ENCODE data around the gene TMEM150C. TPM values are rescaled to one million over a fixed set of nuclear protein-coding genes. Genes with fewer than 3 reads are reported as not detected.

The TMEM150C gene
- total and polyA plus RNA-seq, 2 of the 8 experiments (the other 6 are each of a cell fraction or from before 2014, with no cell fraction given) = 1.5 to 1.7 TPM

DNA sequence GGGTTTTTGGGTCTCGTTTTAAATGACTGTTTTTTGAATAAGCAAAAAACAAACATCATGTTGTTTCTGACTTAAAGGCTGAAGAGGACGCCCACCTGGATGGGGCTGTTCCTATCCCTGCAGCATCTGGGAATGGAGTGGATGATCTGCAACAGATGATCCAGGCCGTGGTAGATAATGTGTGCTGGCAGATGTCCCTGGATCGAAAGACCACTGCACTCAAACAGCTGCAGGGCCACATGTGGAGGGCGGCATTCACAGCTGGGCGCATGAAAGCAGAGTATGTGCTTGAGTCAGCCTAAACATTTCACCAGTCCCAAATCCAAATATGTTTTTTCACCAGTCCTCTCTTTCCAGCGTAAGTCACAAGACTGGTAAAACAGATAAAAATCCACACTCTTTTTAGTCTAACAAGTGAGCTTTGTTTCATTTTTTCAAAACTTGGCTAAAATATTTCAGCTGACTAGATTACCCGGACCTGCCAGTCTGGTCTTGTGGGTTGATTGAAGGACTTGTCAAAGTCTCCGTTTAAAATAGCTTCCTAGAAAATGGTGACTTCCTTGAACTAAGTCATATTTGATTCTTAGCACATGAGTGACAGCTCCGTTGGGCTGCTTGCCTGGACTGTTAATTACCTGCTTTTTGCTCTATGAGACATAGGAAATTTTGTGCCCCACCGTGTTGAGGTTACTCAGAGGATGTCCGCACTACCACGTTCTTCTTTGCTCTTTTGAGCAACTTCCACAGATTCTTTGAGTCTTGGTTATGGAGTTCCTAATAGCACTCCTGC, 110.6 kb downstream of the TMEM150C start (continued):
- TF ChIP-seq, protein P1, sequence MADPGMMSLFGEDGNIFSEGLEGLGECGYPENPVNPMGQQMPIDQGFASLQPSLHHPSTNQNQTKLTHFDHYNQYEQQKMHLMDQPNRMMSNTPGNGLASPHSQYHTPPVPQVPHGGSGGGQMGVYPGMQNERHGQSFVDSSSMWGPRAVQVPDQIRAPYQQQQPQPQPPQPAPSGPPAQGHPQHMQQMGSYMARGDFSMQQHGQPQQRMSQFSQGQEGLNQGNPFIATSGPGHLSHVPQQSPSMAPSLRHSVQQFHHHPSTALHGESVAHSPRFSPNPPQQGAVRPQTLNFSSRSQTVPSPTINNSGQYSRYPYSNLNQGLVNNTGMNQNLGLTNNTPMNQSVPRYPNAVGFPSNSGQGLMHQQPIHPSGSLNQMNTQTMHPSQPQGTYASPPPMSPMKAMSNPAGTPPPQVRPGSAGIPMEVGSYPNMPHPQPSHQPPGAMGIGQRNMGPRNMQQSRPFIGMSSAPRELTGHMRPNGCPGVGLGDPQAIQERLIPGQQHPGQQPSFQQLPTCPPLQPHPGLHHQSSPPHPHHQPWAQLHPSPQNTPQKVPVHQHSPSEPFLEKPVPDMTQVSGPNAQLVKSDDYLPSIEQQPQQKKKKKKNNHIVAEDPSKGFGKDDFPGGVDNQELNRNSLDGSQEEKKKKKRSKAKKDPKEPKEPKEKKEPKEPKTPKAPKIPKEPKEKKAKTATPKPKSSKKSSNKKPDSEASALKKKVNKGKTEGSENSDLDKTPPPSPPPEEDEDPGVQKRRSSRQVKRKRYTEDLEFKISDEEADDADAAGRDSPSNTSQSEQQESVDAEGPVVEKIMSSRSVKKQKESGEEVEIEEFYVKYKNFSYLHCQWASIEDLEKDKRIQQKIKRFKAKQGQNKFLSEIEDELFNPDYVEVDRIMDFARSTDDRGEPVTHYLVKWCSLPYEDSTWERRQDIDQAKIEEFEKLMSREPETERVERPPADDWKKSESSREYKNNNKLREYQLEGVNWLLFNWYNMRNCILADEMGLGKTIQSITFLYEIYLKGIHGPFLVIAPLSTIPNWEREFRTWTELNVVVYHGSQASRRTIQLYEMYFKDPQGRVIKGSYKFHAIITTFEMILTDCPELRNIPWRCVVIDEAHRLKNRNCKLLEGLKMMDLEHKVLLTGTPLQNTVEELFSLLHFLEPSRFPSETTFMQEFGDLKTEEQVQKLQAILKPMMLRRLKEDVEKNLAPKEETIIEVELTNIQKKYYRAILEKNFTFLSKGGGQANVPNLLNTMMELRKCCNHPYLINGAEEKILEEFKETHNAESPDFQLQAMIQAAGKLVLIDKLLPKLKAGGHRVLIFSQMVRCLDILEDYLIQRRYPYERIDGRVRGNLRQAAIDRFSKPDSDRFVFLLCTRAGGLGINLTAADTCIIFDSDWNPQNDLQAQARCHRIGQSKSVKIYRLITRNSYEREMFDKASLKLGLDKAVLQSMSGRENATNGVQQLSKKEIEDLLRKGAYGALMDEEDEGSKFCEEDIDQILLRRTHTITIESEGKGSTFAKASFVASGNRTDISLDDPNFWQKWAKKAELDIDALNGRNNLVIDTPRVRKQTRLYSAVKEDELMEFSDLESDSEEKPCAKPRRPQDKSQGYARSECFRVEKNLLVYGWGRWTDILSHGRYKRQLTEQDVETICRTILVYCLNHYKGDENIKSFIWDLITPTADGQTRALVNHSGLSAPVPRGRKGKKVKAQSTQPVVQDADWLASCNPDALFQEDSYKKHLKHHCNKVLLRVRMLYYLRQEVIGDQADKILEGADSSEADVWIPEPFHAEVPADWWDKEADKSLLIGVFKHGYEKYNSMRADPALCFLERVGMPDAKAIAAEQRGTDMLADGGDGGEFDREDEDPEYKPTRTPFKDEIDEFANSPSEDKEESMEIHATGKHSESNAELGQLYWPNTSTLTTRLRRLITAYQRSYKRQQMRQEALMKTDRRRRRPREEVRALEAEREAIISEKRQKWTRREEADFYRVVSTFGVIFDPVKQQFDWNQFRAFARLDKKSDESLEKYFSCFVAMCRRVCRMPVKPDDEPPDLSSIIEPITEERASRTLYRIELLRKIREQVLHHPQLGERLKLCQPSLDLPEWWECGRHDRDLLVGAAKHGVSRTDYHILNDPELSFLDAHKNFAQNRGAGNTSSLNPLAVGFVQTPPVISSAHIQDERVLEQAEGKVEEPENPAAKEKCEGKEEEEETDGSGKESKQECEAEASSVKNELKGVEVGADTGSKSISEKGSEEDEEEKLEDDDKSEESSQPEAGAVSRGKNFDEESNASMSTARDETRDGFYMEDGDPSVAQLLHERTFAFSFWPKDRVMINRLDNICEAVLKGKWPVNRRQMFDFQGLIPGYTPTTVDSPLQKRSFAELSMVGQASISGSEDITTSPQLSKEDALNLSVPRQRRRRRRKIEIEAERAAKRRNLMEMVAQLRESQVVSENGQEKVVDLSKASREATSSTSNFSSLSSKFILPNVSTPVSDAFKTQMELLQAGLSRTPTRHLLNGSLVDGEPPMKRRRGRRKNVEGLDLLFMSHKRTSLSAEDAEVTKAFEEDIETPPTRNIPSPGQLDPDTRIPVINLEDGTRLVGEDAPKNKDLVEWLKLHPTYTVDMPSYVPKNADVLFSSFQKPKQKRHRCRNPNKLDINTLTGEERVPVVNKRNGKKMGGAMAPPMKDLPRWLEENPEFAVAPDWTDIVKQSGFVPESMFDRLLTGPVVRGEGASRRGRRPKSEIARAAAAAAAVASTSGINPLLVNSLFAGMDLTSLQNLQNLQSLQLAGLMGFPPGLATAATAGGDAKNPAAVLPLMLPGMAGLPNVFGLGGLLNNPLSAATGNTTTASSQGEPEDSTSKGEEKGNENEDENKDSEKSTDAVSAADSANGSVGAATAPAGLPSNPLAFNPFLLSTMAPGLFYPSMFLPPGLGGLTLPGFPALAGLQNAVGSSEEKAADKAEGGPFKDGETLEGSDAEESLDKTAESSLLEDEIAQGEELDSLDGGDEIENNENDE (IDR thresholded peaks at IDR 0.05; ENCODE audit: insufficient replicate concordance, low read length) = no peak
- TF ChIP-seq ATF2 (IDR thresholded peaks at IDR 0.05; ENCODE audit: low read length) (no peak), CHD2 (IDR thresholded peaks at IDR 0.05; ENCODE audit: low read length) (no peak), TAF7 (optimal IDR thresholded peaks at IDR 0.05; ENCODE audit: borderline replicate concordance, low read depth, low read length) (no peak), TCF12 (IDR thresholded peaks at IDR 0.05; ENCODE audit: low read depth, low read length) (no peak), HDAC6 (IDR thresholded peaks at IDR 0.05; ENCODE audit: low read depth, low read length) (no peak), SRF (IDR thresholded peaks at IDR 0.05; ENCODE audit: low read depth, low read length) (no peak), YY1 (IDR thresholded peaks at IDR 0.05; ENCODE audit: low read depth, low read length) (no peak), POLR2AphosphoS5 (IDR thresholded peaks at IDR 0.05; ENCODE audit: low read depth, low read length) (no peak)

Measured in H1 (cell line).